ENCODE measurements around the gene KIDINS220.

DNA sequence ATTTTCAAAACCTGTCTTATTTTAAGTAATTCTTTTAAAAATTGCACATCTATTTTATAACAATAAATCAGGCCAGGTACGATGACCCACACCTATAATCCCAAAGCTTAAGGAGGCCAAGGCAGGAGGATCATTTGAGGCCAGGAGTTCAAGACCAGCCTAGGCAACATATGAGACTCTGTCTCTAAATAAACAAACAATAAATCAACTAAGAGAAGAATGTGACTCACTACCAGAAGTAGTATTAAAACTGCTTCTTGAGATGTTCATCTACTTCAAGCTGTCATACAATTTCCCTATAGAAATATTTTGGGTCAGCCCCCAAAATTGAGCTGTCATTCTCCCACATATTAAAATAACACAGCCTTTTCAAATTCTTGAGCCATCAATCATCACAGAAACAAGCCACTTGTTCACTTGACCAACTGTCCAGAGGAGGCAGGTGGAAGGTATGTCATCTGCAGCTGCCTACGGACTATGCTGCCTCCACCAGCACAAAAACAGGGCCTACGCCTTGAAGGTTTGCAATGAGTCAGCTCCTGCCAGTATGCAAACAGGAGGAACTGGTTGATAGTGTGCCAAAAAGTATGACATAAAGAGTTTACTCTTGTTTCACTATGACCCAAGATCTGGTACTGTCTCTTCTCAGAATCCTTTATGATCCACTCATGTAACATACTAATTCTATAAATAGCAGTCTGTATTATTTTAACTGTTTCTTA, 33.6 kb downstream of the KIDINS220 start:
- TF ChIP-seq GATA3 (IDR thresholded peaks at IDR 0.05; ENCODE audit: low read depth, low read length) (no peak), GATA2 (IDR thresholded peaks at IDR 0.05; ENCODE audit: low read depth, low read length) (no peak)
